GM21737 (cell line): ENCODE data around the gene SRSF4.
"Not testable (repeated sequence)": the region's sequence is repeated elsewhere in the genome, so short reads cannot be mapped to it uniquely, and the experiment has no call there.

Source experiments
- ATAC-seq: cut with Tn5 transposase; IDR thresholded peaks from one replicate; pipeline ENCODE4 v1.9.1; 2021; ENCODE audit warnings: mild to moderate bottlenecking, moderate library complexity; ENCODE audit not compliant: unreplicated experiment

SRSF4 gene

GRCh38 chr1:29126198-29126597 lies 55.5 kb downstream of the SRSF4 start:
- no peak for ATAC-seq

GRCh38 chr1:29125788-29126187 lies 55.9 kb downstream of the SRSF4 start:
- ATAC-seq, result no peak

GRCh38 chr1:29125237-29125641 lies 56.5 kb downstream of the SRSF4 start:
- ATAC-seq, result no peak

- ATAC-seq, result no peak
These were observed 57.1 kb downstream of the SRSF4 start for GRCh38 chr1:29124366-29125236.

GRCh38 chr1:29123887-29124365 lies 57.8 kb downstream of the SRSF4 start, which contains the start of gene TMEM200B:
Gene TMEM200B, minus strand, starts transcription at chr1:29123903. Its CDS starts 2,075 bp downstream, at chr1:29121828.
- ATAC-seq, result no peak

- ATAC-seq, result no peak
These were observed 58.4 kb downstream of the SRSF4 start for GRCh38 chr1:29123053-29123886.

GRCh38 chr1:29122682-29123052 lies 59.0 kb downstream of the SRSF4 start:
- no peak for ATAC-seq

- ATAC-seq, result no peak
These were observed 59.6 kb downstream of the SRSF4 start for GRCh38 chr1:29121936-29122681.

- no peak for ATAC-seq
These were observed 60.2 kb downstream of the SRSF4 start for GRCh38 chr1:29121516-29121935.

GRCh38 chr1:29120947-29121485 lies 60.7 kb downstream of the SRSF4 start:
- no peak for ATAC-seq

- ATAC-seq, result no peak
These were observed 61.3 kb downstream of the SRSF4 start for GRCh38 chr1:29120367-29120766.

GRCh38 chr1:29119121-29119929 lies 62.4 kb downstream of the SRSF4 start:
- no peak for ATAC-seq

GRCh38 chr1:29117381-29117780 lies 64.3 kb downstream of the SRSF4 start:
- ATAC-seq, result no peak

GRCh38 chr1:29114654-29115053 lies 67.0 kb downstream of the SRSF4 start:
- ATAC-seq, result no peak

- ATAC-seq, result no peak
These were observed 68.1 kb downstream of the SRSF4 start for GRCh38 chr1:29113413-29114117.

GRCh38 chr1:29112705-29113412 lies 68.8 kb downstream of the SRSF4 start:
- ATAC-seq, result no peak

- not testable (repeated sequence) for ATAC-seq
These were observed 73.7 kb downstream of the SRSF4 start for GRCh38 chr1:29108041-29108440.

GRCh38 chr1:29105822-29106221 lies 75.9 kb downstream of the SRSF4 start:
- no peak for ATAC-seq

GRCh38 chr1:29100487-29100886 lies 81.2 kb downstream of the SRSF4 start:
- no peak for ATAC-seq
